Caco-2 (cell line): Measurements from ENCODE around the gene CMSS1. TPM values are rescaled to one million over a fixed set of nuclear protein-coding genes. Genes with fewer than 3 reads are reported as not detected.

Experiments used
- BruUV-seq: library from RNA; stranded (reverse); fragments of 400-500 nt; replicated peaks from 2 replicates; lab custom pipeline; 2021; lab: Mats Ljungman, UMichigan
- CTCF ChIA-PET: fragments of 300-600 bp; sonication (Branson Sonifier 250); formaldehyde crosslinking; loops from one replicate; lab custom pipeline; 2022; ENCODE audit warnings: antibody characterized with exemption; lab: Charles Lee
- POLR2A ChIA-PET: fragments of 300-600 bp; sonication (Branson Sonifier 250); formaldehyde crosslinking; loops from one replicate; lab custom pipeline; 2022; ENCODE audit warnings: antibody characterized with exemption; lab: Charles Lee
- DNase-seq, 2 experiments: peaks; one replicate each; pipeline versions ENCODE4 v3.0.0 to v3.0.0-alpha.2; 2020 to 2022
- H3K27me3 ChIP-seq: replicated peaks from 2 replicates; pipeline ENCODE4 v1.6.0; 2011; ENCODE audit warnings: low read length; ENCODE audit not compliant: control insufficient read depth, insufficient read depth
- H3K36me3 ChIP-seq: 2 replicates; pipeline ENCODE4 v1.5.1; 2011; ENCODE audit warnings: low read length; ENCODE audit not compliant: control insufficient read depth, insufficient read depth
- H3K4me1 ChIP-seq: fragments of 250-450 bp; sonication (Bioruptor Pico); 2 replicates; pipeline ENCODE4 v1.5.1; 2020; ENCODE audit warnings: mild to moderate bottlenecking
- H3K4me3 ChIP-seq: 2 replicates; pipeline ENCODE4 v1.5.1; 2011; ENCODE audit warnings: low read depth, mild to moderate bottlenecking, control low read depth, low read length
- H3K9me3 ChIP-seq: fragments of 250-450 bp; sonication (Bioruptor Pico); 2 replicates; pipeline ENCODE4 v1.5.1; 2020; ENCODE audit warnings: mild to moderate bottlenecking, moderate library complexity
- H3K27ac Mint-ChIP-seq: one replicate; pipeline ENCODE4 v1.8.0; 2022; ENCODE audit warnings: mixed read lengths; ENCODE audit not compliant: unreplicated experiment
- H3K27me3 Mint-ChIP-seq: one replicate; pipeline ENCODE4 v1.8.0; 2022; ENCODE audit warnings: mixed read lengths; ENCODE audit not compliant: insufficient read depth, unreplicated experiment
- H3K36me3 Mint-ChIP-seq: one replicate; pipeline ENCODE4 v1.8.0; 2022; ENCODE audit warnings: mild to moderate bottlenecking, mixed read lengths; ENCODE audit not compliant: insufficient read depth, unreplicated experiment
- H3K4me1 Mint-ChIP-seq: one replicate; pipeline ENCODE4 v1.8.0; 2022; ENCODE audit warnings: low read depth, mixed read lengths; ENCODE audit not compliant: unreplicated experiment
- H3K4me3 Mint-ChIP-seq: one replicate; pipeline ENCODE4 v1.8.0; 2022; ENCODE audit warnings: mild to moderate bottlenecking, moderate library complexity, mixed read lengths; ENCODE audit not compliant: unreplicated experiment
- H3K9me3 Mint-ChIP-seq: one replicate; pipeline ENCODE4 v1.8.0; 2022; ENCODE audit warnings: mixed read lengths; ENCODE audit not compliant: unreplicated experiment
- intact Hi-C: fragments of 100-400 bp; cut with micrococcal nuclease; formaldehyde crosslinking; loops from one replicate; pipeline ENCODE4 v1.10.0; 2022; ENCODE audit not compliant: unreplicated experiment
- total RNA-seq: library from RNA; stranded (reverse); gene quantifications from 2 replicates; pipeline ENCODE4 v1.2.3, GENCODE V29; 2022
- TF ChIP-seq, protein P1 (sequence below), 2 experiments: fragments of 200-600 bp in 1 of 2; IDR thresholded peaks; 1 replicate in 1 of 2; 2 replicates in 1 of 2; pipeline versions ENCODE4 v1.5.1 to v1.8.0; 2011 to 2022; ENCODE audit warnings: antibody characterized with exemption in 1 of 2, control low read depth in 1 of 2, inconsistent platforms in 1 of 2, low read depth in 1 of 2, low read length in 1 of 2, mild to moderate bottlenecking in 1 of 2, moderate library complexity in 1 of 2; ENCODE audit not compliant: insufficient read depth in 1 of 2, severe bottlenecking in 1 of 2, unreplicated experiment in 1 of 2

The CMSS1 gene
- total RNA-seq, 1 experiment from 2014 or later: 54.4 TPM

DNA sequence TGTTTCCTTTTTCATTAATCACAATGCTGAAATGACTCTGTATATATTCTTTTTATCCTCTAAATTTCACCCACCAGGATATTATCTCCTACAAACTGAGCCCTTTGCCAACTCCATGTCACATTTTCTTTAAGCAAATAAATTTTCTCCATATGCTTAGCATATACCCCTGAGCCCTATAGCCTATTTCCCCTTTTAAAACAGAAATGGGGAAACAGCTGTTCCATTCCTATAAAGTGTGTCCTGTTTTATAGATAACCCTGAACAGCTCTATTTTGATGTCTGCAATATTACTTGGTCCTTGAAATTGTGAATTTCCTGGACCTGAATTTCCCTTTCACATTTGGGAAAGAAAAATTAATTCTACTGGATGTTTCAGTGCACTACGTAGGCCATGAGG, 312.3 kb downstream of the CMSS1 start:
- H3K36me3 Mint-ChIP-seq: no peaks in the 10 kb centered on the region
- H3K27ac Mint-ChIP-seq: no peak overlapping the region
- Histone ChIP-seq H3K4me1 (no peaks in the 10 kb centered on the region), H3K36me3 (no peaks in the 10 kb centered on the region), H3K4me3 (no peak overlapping the region), H3K27me3 (no peaks in the 10 kb centered on the region), H3K9me3 (no peaks in the 10 kb centered on the region)
- no TSS peak for BruUV-seq
- ChIA-PET POLR2A (no interaction called here), CTCF (no interaction called here)
- H3K27me3 Mint-ChIP-seq: no peaks in the 10 kb centered on the region
- no peaks in the 10 kb centered on the region for H3K9me3 Mint-ChIP-seq
- H3K4me3 Mint-ChIP-seq: no peak overlapping the region
- TF ChIP-seq, protein P1, sequence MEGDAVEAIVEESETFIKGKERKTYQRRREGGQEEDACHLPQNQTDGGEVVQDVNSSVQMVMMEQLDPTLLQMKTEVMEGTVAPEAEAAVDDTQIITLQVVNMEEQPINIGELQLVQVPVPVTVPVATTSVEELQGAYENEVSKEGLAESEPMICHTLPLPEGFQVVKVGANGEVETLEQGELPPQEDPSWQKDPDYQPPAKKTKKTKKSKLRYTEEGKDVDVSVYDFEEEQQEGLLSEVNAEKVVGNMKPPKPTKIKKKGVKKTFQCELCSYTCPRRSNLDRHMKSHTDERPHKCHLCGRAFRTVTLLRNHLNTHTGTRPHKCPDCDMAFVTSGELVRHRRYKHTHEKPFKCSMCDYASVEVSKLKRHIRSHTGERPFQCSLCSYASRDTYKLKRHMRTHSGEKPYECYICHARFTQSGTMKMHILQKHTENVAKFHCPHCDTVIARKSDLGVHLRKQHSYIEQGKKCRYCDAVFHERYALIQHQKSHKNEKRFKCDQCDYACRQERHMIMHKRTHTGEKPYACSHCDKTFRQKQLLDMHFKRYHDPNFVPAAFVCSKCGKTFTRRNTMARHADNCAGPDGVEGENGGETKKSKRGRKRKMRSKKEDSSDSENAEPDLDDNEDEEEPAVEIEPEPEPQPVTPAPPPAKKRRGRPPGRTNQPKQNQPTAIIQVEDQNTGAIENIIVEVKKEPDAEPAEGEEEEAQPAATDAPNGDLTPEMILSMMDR (IDR thresholded peaks at IDR 0.05; ENCODE audit: insufficient read depth in 1 of 2, low read depth in 1 of 2, low read length in 1 of 2, severe bottlenecking in 1 of 2, unreplicated experiment in 1 of 2): no peak
- intact Hi-C loops: no loop called here
- H3K4me1 Mint-ChIP-seq: no peaks in the 10 kb centered on the region
- DNase-seq: no peak

DNA sequence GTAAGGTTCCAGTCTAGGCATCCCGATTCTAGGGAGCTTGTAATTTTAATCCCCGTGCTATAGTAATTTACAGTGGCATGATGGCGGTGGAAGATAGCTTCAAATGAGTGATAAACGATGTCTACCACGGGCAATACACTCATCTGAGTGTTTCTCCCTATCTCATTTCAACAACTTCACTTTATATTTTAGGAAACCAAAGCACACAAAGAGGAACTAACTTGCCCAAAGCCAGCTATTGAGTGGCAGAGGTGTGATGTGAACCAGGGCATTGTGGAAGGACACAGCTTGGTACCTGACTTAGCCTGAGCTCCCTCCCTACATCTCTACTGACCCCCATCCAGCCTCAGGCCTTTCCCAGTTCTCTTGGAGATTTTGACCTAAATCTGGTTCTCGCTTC, 313.6 kb downstream of the CMSS1 start:
- Mint-ChIP-seq H3K27ac (no peak overlapping the region), H3K4me1 (no peaks in the 10 kb centered on the region), H3K9me3 (no peaks in the 10 kb centered on the region), H3K36me3 (no peaks in the 10 kb centered on the region), H3K27me3 (no peaks in the 10 kb centered on the region), H3K4me3 (no peak overlapping the region)
- ChIA-PET POLR2A (no interaction called here), CTCF (no interaction called here)
- no peak for DNase-seq
- TF ChIP-seq, protein P1 (IDR thresholded peaks at IDR 0.05; ENCODE audit: insufficient read depth in 1 of 2, low read depth in 1 of 2, low read length in 1 of 2, severe bottlenecking in 1 of 2, unreplicated experiment in 1 of 2): no peak
- intact Hi-C loops: no loop called here
- no peaks in the 10 kb centered on the region for H3K9me3 ChIP-seq
- H3K4me3 ChIP-seq: no peak overlapping the region
- H3K27me3 ChIP-seq: no peaks in the 10 kb centered on the region
- H3K36me3 ChIP-seq: no peaks in the 10 kb centered on the region
- BruUV-seq: no TSS peak
- H3K4me1 ChIP-seq: no peaks in the 10 kb centered on the region

DNA sequence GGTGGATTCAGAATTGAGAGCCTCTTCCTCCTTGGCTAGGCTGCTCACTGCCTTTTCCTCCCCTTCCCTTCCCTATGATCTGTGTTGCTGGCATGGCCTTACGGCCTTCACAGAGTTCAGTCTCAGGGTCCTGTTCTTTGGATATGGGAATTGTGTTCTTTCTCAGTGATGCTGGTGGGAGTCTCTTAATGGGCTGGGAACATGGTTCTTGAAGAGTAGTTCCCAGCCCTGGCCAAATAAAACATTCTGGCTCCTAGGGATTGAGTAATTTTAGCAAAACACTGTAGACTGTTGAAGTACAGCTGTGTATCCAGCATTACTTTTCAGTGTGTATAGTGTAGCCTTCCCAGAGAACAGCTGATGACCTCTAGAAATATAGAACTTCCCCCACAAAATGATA, 319.3 kb downstream of the CMSS1 start:
- TF ChIP-seq, protein P1 (IDR thresholded peaks at IDR 0.05; ENCODE audit: insufficient read depth in 1 of 2, low read depth in 1 of 2, low read length in 1 of 2, severe bottlenecking in 1 of 2, unreplicated experiment in 1 of 2): no peak
- Histone ChIP-seq H3K27me3 (no peaks in the 10 kb centered on the region), H3K4me1 (no peaks in the 10 kb centered on the region), H3K4me3 (no peak overlapping the region), H3K36me3 (no peaks in the 10 kb centered on the region), H3K9me3 (no peaks in the 10 kb centered on the region)
- no peak overlapping the region for H3K27ac Mint-ChIP-seq
- no peaks in the 10 kb centered on the region for H3K27me3 Mint-ChIP-seq
- intact Hi-C loops: no loop called here
- H3K4me1 Mint-ChIP-seq: no peaks in the 10 kb centered on the region
- no TSS peak for BruUV-seq
- CTCF ChIA-PET: interaction anchor here (1.2 kb wide), 1 partner anchor 117 kb away, joined by 3 read pairs; no protein-coding TSS in a partner anchor
- DNase-seq: no peak
- no peak overlapping the region for H3K4me3 Mint-ChIP-seq
- POLR2A ChIA-PET: no interaction called here
- H3K36me3 Mint-ChIP-seq: peaks cover 6% of the 10 kb centered on the region
- no peaks in the 10 kb centered on the region for H3K9me3 Mint-ChIP-seq
